HCT116 (cell line): ENCODE data around the gene SND1.

ENCODE experiments used
- ELF1 ChIP-seq: IDR thresholded peaks from 2 replicates; pipeline ENCODE4 v1.6.1; 2012; ENCODE audit warnings: low read depth, borderline replicate concordance
- EZH2 ChIP-seq: fragments of 200-600 bp; sonication (generic); IDR thresholded peaks from 2 replicates; pipeline ENCODE4 v1.6.1; 2017; ENCODE audit warnings: antibody characterized with exemption, mixed run types
- EZH2phosphoT487 ChIP-seq: fragments of 200-600 bp; IDR thresholded peaks from 2 replicates; pipeline ENCODE4 v1.6.1; 2018; ENCODE audit warnings: antibody characterized with exemption, borderline replicate concordance
- POLR2AphosphoS5 ChIP-seq: IDR thresholded peaks from 2 replicates; pipeline ENCODE4 v1.6.1; 2011; ENCODE audit warnings: mild to moderate bottlenecking, low read depth, low read length, moderate library complexity
- RAD21 ChIP-seq: IDR thresholded peaks from 2 replicates; pipeline ENCODE4 v1.6.1; 2012; ENCODE audit warnings: low read depth, mild to moderate bottlenecking
- SP1 ChIP-seq: IDR thresholded peaks from 2 replicates; pipeline ENCODE4 v1.6.1; 2012; ENCODE audit warnings: low read depth
- TCF7L2 ChIP-seq: IDR thresholded peaks from 2 replicates; pipeline ENCODE4 v1.7.0; 2011; ENCODE audit warnings: borderline replicate concordance, inconsistent platforms; ENCODE audit not compliant: insufficient read depth, insufficient read length; ENCODE audit errors: extremely low read depth
- ZNF274 ChIP-seq: fragments of 200-500 bp; sonication (Bioruptor generic); IDR thresholded peaks from 2 replicates; pipeline ENCODE4 v1.6.1; 2014; ENCODE audit warnings: mild to moderate bottlenecking, low read depth, low read length, inconsistent platforms
- TF ChIP-seq, protein P1 (sequence below), 3 experiments: fragments of 200-600 bp in 1 of 3; sonication (generic) in 1 of 3; IDR thresholded peaks in 2 of 3; conservative IDR thresholded peaks in 1 of 3; 2 replicates each; pipeline ENCODE4 v1.5.1; 2012 to 2017; ENCODE audit warnings: low read depth in 2 of 3, low read length in 2 of 3, antibody characterized with exemption in 1 of 3, borderline replicate concordance in 1 of 3, control low read depth in 1 of 3, mild to moderate bottlenecking in 1 of 3, mixed read lengths in 1 of 3, mixed run types in 1 of 3, moderate library complexity in 1 of 3; ENCODE audit not compliant: insufficient read depth in 1 of 3

DNA sequence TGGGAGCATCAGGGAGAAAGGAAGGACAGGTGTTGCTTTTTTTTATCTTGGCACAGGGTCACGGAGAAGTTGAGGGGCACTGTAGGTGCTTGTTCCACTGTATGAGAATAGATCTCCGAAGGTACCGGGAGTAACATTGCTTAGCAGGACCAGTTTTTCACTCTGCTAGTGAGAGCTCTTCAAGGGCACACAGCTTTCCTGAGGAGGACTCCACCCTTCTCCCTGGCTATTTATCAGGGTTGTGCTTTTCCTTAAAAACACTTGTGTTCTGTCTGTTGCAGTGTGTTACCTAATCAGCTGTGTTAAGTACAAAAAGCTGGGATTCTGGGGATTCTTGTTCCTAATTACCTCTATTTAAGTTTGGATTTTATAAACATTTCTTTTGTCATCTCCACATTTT is 160.5 kb downstream of the SND1 start:
- TF ChIP-seq, protein P1, sequence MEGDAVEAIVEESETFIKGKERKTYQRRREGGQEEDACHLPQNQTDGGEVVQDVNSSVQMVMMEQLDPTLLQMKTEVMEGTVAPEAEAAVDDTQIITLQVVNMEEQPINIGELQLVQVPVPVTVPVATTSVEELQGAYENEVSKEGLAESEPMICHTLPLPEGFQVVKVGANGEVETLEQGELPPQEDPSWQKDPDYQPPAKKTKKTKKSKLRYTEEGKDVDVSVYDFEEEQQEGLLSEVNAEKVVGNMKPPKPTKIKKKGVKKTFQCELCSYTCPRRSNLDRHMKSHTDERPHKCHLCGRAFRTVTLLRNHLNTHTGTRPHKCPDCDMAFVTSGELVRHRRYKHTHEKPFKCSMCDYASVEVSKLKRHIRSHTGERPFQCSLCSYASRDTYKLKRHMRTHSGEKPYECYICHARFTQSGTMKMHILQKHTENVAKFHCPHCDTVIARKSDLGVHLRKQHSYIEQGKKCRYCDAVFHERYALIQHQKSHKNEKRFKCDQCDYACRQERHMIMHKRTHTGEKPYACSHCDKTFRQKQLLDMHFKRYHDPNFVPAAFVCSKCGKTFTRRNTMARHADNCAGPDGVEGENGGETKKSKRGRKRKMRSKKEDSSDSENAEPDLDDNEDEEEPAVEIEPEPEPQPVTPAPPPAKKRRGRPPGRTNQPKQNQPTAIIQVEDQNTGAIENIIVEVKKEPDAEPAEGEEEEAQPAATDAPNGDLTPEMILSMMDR (IDR thresholded peaks at IDR 0.05 in 2 of 3, conservative IDR thresholded peaks at IDR 0.05 in 1 of 3; ENCODE audit: borderline replicate concordance in 1 of 3, insufficient read depth in 1 of 3, low read depth in 2 of 3, low read length in 2 of 3), result no peak
- no peak for TF ChIP-seq ELF1
- TF ChIP-seq POLR2AphosphoS5, result no peak
- no peak for TF ChIP-seq EZH2phosphoT487
- no peak for TF ChIP-seq EZH2
- no peak for TF ChIP-seq SP1
- TF ChIP-seq RAD21, result no peak
- no peak for TF ChIP-seq ZNF274
- TF ChIP-seq TCF7L2, result no peak
